Neural crest cell (in vitro differentiated cells): Measurements from ENCODE around the gene DUS2. TPM values are rescaled to one million over a fixed set of nuclear protein-coding genes. Genes with fewer than 3 reads are reported as not detected.
"Not testable (repeated sequence)": the region's sequence is repeated elsewhere in the genome, so short reads cannot be mapped to it uniquely, and the experiment has no call there.

Experiments
- DNase-seq: peaks from one replicate; pipeline ENCODE4 v3.0.0; 2021; ENCODE audit warnings: low read depth, mixed read lengths, low spot score
- H3K27ac Mint-ChIP-seq: one replicate; pipeline ENCODE4 v1.8.0; 2021; ENCODE audit warnings: mild to moderate bottlenecking, mixed read lengths; ENCODE audit not compliant: unreplicated experiment
- H3K27me3 Mint-ChIP-seq: 2 replicates; pipeline ENCODE4 v1.8.0; 2021; ENCODE audit warnings: low read depth, mild to moderate bottlenecking, mixed read lengths
- H3K36me3 Mint-ChIP-seq: 2 replicates; pipeline ENCODE4 v1.8.0; 2021; ENCODE audit warnings: low read depth, mild to moderate bottlenecking, mixed read lengths
- H3K4me1 Mint-ChIP-seq: 2 replicates; pipeline ENCODE4 v1.8.0; 2021; ENCODE audit warnings: mixed read lengths
- H3K4me3 Mint-ChIP-seq: one replicate; pipeline ENCODE4 v1.8.0; 2021; ENCODE audit warnings: mild to moderate bottlenecking, mixed read lengths
- H3K9me3 Mint-ChIP-seq: 2 replicates; pipeline ENCODE4 v1.8.0; 2021; ENCODE audit warnings: mixed read lengths
- CTCF ChIP-seq: fragments of 200-600 bp; sonication (generic); conservative IDR thresholded peaks from 2 replicates; pipeline ENCODE4 v1.5.0; 2021; ENCODE audit warnings: antibody characterized with exemption, mild to moderate bottlenecking
- total RNA-seq: library from RNA; stranded (reverse); gene quantifications from 2 replicates; pipeline ENCODE4 v1.2.1, GENCODE V29; 2021

DUS2 gene
- total RNA-seq, 1 donor from 2014 or later = 28.4 TPM

- Mint-ChIP-seq H3K27me3 (no peaks in the 10 kb centered on the region), H3K4me3 (no peak overlapping the region), H3K9me3 (no peaks in the 10 kb centered on the region), H3K4me1 (peaks cover 5% of the 10 kb centered on the region), H3K36me3 (no peaks in the 10 kb centered on the region), H3K27ac (no peak overlapping the region)
- no peak for DNase-seq
- no peak for TF ChIP-seq CTCF
Observed at GRCh38 chr16:67988675-67989074, 34.4 kb upstream of the DUS2 start.

- TF ChIP-seq CTCF = no peak
- Mint-ChIP-seq H3K36me3 (no peaks in the 10 kb centered on the region), H3K4me1 (peaks cover 5% of the 10 kb centered on the region), H3K27ac (no peak overlapping the region), H3K9me3 (no peaks in the 10 kb centered on the region), H3K4me3 (no peak overlapping the region), H3K27me3 (no peaks in the 10 kb centered on the region)
- no peak for DNase-seq
Observed at GRCh38 chr16:67989322-67990017, 33.6 kb upstream of the DUS2 start.

GRCh38 chr16:67990018-67990386, 33.1 kb upstream of the DUS2 start:
- H3K9me3 Mint-ChIP-seq = no peaks in the 10 kb centered on the region
- no peak overlapping the region for H3K4me3 Mint-ChIP-seq
- no peak overlapping the region for H3K27ac Mint-ChIP-seq
- no peaks in the 10 kb centered on the region for H3K36me3 Mint-ChIP-seq
- no peak for DNase-seq
- no peak for TF ChIP-seq CTCF
- no peaks in the 10 kb centered on the region for H3K27me3 Mint-ChIP-seq
- H3K4me1 Mint-ChIP-seq = peaks cover 2% of the 10 kb centered on the region

GRCh38 chr16:67992661-67993206, 30.4 kb upstream of the DUS2 start:
- Mint-ChIP-seq H3K9me3 (no peaks in the 10 kb centered on the region), H3K4me1 (no peaks in the 10 kb centered on the region), H3K36me3 (no peaks in the 10 kb centered on the region), H3K4me3 (no peak overlapping the region), H3K27ac (no peak overlapping the region), H3K27me3 (no peaks in the 10 kb centered on the region)
- DNase-seq = no peak
- TF ChIP-seq CTCF = no peak

GRCh38 chr16:67993207-67994039, 29.7 kb upstream of the DUS2 start:
- peak; percentile 77 for DNase-seq

GRCh38 chr16:67994040-67994408, 29.1 kb upstream of the DUS2 start:
- not testable (repeated sequence) for H3K9me3 Mint-ChIP-seq, H3K27ac Mint-ChIP-seq, H3K27me3 Mint-ChIP-seq, DNase-seq, H3K4me3 Mint-ChIP-seq, H3K36me3 Mint-ChIP-seq, H3K4me1 Mint-ChIP-seq

More at GRCh38 chr16:67993207-67994039, 29.7 kb upstream of the DUS2 start:
- Mint-ChIP-seq H3K27me3 (no peaks in the 10 kb centered on the region), H3K4me1 (no peaks in the 10 kb centered on the region), H3K36me3 (no peaks in the 10 kb centered on the region), H3K4me3 (no peak overlapping the region), H3K27ac (no peak overlapping the region), H3K9me3 (no peaks in the 10 kb centered on the region)
- TF ChIP-seq CTCF = peak; percentile 100
